GM23248 (cell line): ENCODE results near the gene ITPKB.

ENCODE experiments used
- EZH2 ChIP-seq: fragments of 200-600 bp; sonication (generic); IDR thresholded peaks from 2 replicates; pipeline ENCODE4 v1.6.1; 2018; ENCODE audit warnings: antibody characterized with exemption, mild to moderate bottlenecking; ENCODE audit not compliant: insufficient read depth, poor library complexity, severe bottlenecking
- EZH2phosphoT487 ChIP-seq: fragments of 200-600 bp; sonication (generic); IDR thresholded peaks from 2 replicates; pipeline ENCODE4 v1.6.1; 2018; ENCODE audit warnings: antibody characterized with exemption, moderate library complexity, mild to moderate bottlenecking, low read depth; ENCODE audit not compliant: insufficient read depth

DNA sequence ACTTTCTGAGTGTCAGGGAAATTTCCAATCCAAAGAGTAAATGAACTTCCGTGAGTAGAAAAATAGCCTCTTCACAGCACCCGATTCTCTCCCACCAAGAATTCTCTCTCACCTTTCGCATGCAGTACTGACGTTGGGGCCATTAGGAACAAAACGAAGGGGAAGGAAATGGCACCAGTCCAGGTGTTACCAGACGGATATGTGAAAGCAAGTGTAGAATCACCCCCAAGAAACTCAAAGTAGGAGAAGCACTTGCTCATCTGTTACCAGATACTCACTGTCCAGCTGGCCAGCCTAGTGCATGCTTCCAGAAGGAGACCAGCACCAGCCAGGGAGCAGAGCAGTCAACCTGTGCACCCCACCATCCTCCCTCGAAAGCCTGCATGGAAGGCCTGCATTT is 55.1 kb downstream of the ITPKB start:
- no peak for TF ChIP-seq EZH2
- no peak for TF ChIP-seq EZH2phosphoT487
